Breast epithelium (tissue), 4 donors: ENCODE data around the gene ZNF320. TPM values are rescaled to one million over a fixed set of nuclear protein-coding genes. Genes with fewer than 3 reads are reported as not detected.
A peak's percentile ranks its signal among the peaks of the same experiment; 100 is the strongest.
"Not testable (repeated sequence)": the region's sequence is repeated elsewhere in the genome, so short reads cannot be mapped to it uniquely, and the experiment has no call there.

Experiments used
- DNase-seq, 2 donors: peaks; one replicate each; pipeline ENCODE4 v3.0.0-alpha.2; 2019; ENCODE audit warnings: low spot score in 2 of 2
- H3K27ac ChIP-seq, 2 donors: fragments of 200-600 bp; sonication (generic) in 1 of 2; one replicate each; pipeline ENCODE4 v1.5.1; 2016 to 2019; ENCODE audit warnings: mild to moderate bottlenecking in 1 of 2
- H3K27me3 ChIP-seq, 2 donors: fragments of 200-600 bp; sonication (generic) in 1 of 2; one replicate each; pipeline versions ENCODE4 v1.5.1 to v1.6.0; 2017 to 2019; ENCODE audit warnings: control low read depth in 1 of 2, mild to moderate bottlenecking in 1 of 2
- H3K36me3 ChIP-seq: fragments of 200-600 bp; one replicate; pipeline ENCODE4 v1.5.1; 2019
- H3K4me1 ChIP-seq, 2 donors: fragments of 200-600 bp; sonication (generic); one replicate each; pipeline ENCODE4 v1.5.1; 2016 to 2019; ENCODE audit warnings: control low read depth in 1 of 2
- H3K4me3 ChIP-seq, 3 donors: fragments of 200-600 bp; sonication (generic); 1 replicate in 2 of 3; 2 replicates in 1 of 3; pipeline ENCODE4 v1.5.1; 2016 to 2019; ENCODE audit warnings: mild to moderate bottlenecking in 3 of 3, moderate library complexity in 2 of 3
- H3K9me3 ChIP-seq, 2 donors: fragments of 200-600 bp; sonication (generic) in 1 of 2; one replicate each; pipeline ENCODE4 v1.5.1; 2016 to 2019; ENCODE audit warnings: control low read depth in 1 of 2
- CTCF ChIP-seq, 3 donors: fragments of 450-650 bp; IDR thresholded peaks; one replicate each; pipeline ENCODE4 v1.5.1; 2016 to 2017; ENCODE audit warnings: antibody characterized with exemption in 3 of 3, mild to moderate bottlenecking in 3 of 3, moderate library complexity in 3 of 3
- POLR2A ChIP-seq: fragments of 450-650 bp; IDR thresholded peaks from one replicate; pipeline ENCODE4 v1.6.1; 2016; ENCODE audit warnings: antibody characterized with exemption, mild to moderate bottlenecking, moderate library complexity
- POLR2AphosphoS5 ChIP-seq, 3 donors: sonication (generic); formaldehyde crosslinking; IDR thresholded peaks; one replicate each; pipeline ENCODE4 v1.6.1; 2017; ENCODE audit warnings: antibody characterized with exemption in 3 of 3
- intact Hi-C: fragments of 100-400 bp; cut with DNase I; formaldehyde crosslinking; loops from one replicate; pipeline ENCODE4 v1.15.1; 2023; ENCODE audit warnings: low total_unique reads
- total RNA-seq, 3 donors: library from RNA; depleted of rRNA; stranded (reverse); fragments of >200 nt; gene quantifications; one replicate each; pipeline ENCODE4 v1.1.0, GENCODE V29; 2016

ZNF320 gene
- total RNA-seq, 3 donors from 2014 or later: 15.2 to 22.0 (median 18.4) TPM

- H3K36me3 ChIP-seq: no peaks in the 10 kb centered on the region
- peak overlapping the region; percentile 46 to 90 for H3K27ac ChIP-seq
- no peaks in the 10 kb centered on the region for H3K27me3 ChIP-seq
- no peaks in the 10 kb centered on the region for H3K4me1 ChIP-seq
- DNase-seq: peak in 1 of 2 donors; percentile 49
- H3K9me3 ChIP-seq: peaks cover 11 to 32% of the 10 kb centered on the region in 2 donors
- TF ChIP-seq POLR2AphosphoS5 (IDR thresholded peaks at IDR 0.05) (no peak), POLR2A (no peak), CTCF (IDR thresholded peaks at IDR 0.05) (no peak)
- H3K4me3 ChIP-seq: no peak overlapping the region
- intact Hi-C loops: no loop called here
Measured at GRCh38 chr19:52943884-52944643, 46.6 kb upstream of the ZNF320 start.

GRCh38 chr19:52943134-52943883, 45.9 kb upstream of the ZNF320 start:
- peak overlapping the region; percentile 69 to 82 (median 73) for H3K4me3 ChIP-seq
- no peaks in the 10 kb centered on the region for H3K4me1 ChIP-seq
- no peaks in the 10 kb centered on the region for H3K36me3 ChIP-seq
- no peaks in the 10 kb centered on the region for H3K27me3 ChIP-seq
- peaks cover 3 to 24% of the 10 kb centered on the region in 2 donors for H3K9me3 ChIP-seq
- intact Hi-C loops: no loop called here
- peak overlapping the region; percentile 82 to 90 for H3K27ac ChIP-seq
- no peak for DNase-seq
- TF ChIP-seq CTCF (IDR thresholded peaks at IDR 0.05) (no peak), POLR2A (no peak), POLR2AphosphoS5 (IDR thresholded peaks at IDR 0.05) (no peak)

- H3K4me3 ChIP-seq: peak overlapping the region; percentile 69 to 82 (median 73)
- H3K27ac ChIP-seq: peak overlapping the region; percentile 82 to 90
- intact Hi-C loops: no loop called here
Measured at GRCh38 chr19:52942386-52943133, 45.1 kb upstream of the ZNF320 start.

GRCh38 chr19:52941941-52942385, 44.5 kb upstream of the ZNF320 start:
- no peak for DNase-seq
- TF ChIP-seq POLR2AphosphoS5 (IDR thresholded peaks at IDR 0.05) (no peak), CTCF (IDR thresholded peaks at IDR 0.05) (no peak), POLR2A (no peak)
- Histone ChIP-seq H3K27me3 (no peaks in the 10 kb centered on the region), H3K4me1 (no peaks in the 10 kb centered on the region), H3K36me3 (no peaks in the 10 kb centered on the region), H3K9me3 (peaks cover 0 to 11% of the 10 kb centered on the region in 2 donors), H3K4me3 (peak overlapping the region; percentile 69 to 82 (median 73)), H3K27ac (peak overlapping the region; percentile 82 to 90)
- intact Hi-C loops: no loop called here

More at GRCh38 chr19:52942386-52943133, 45.1 kb upstream of the ZNF320 start:
- no peaks in the 10 kb centered on the region for H3K4me1 ChIP-seq
- no peaks in the 10 kb centered on the region for H3K36me3 ChIP-seq
- no peaks in the 10 kb centered on the region for H3K27me3 ChIP-seq
- peaks cover 0 to 17% of the 10 kb centered on the region in 2 donors for H3K9me3 ChIP-seq
- TF ChIP-seq CTCF (IDR thresholded peaks at IDR 0.05) (no peak), POLR2AphosphoS5 (IDR thresholded peaks at IDR 0.05) (peak; percentile 85 to 93 (median 89)), POLR2A (peak; percentile 84)
- DNase-seq: peak; percentile 96 to 97

GRCh38 chr19:52941523-52941922, 44.1 kb upstream of the ZNF320 start:
- H3K27me3 ChIP-seq, H3K9me3 ChIP-seq, DNase-seq, intact Hi-C loops, H3K4me1 ChIP-seq, H3K36me3 ChIP-seq: not testable (repeated sequence)
- Histone ChIP-seq H3K27ac (peak overlapping the region in 1 of 2 donors; percentile 90), H3K4me3 (peak overlapping the region; percentile 69 to 82 (median 73))

- DNase-seq, H3K4me3 ChIP-seq, intact Hi-C loops, H3K4me1 ChIP-seq, H3K36me3 ChIP-seq, H3K27me3 ChIP-seq, H3K9me3 ChIP-seq: not testable (repeated sequence)
- peak overlapping the region in 1 of 2 donors; percentile 33 for H3K27ac ChIP-seq
Measured at GRCh38 chr19:52940905-52941304, 43.5 kb upstream of the ZNF320 start.
